GM19452 (cell line): ENCODE results near the gene RGPD8.
"Not testable (repeated sequence)": the region's sequence is repeated elsewhere in the genome, so short reads cannot be mapped to it uniquely, and the experiment has no call there.

Experiments
- ATAC-seq: cut with Tn5 transposase; IDR thresholded peaks from one replicate; pipeline ENCODE4 v1.9.1; 2021; ENCODE audit not compliant: unreplicated experiment

Gene RGPD8

DNA sequence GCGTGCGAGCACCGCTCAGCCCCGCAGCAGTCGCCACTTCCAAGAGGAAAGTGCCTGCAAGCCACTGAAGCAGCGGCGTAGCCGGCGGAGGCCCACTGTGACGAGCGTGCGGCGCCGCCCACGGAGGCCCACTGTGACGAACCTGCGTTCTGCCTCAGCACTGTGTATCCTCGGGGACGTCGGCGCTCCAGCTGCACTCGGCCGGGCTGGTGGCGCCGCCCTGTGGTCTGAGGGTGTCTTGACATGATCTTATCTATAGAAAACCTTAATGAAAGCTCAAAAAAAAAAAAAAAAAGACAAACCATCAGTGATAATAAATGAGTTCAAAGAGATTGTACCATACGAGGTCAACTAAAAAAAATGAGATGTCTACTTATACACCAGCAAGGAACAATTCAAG is at the start of gene RGPD8:
Gene RGPD8, minus strand, starts transcription at position 166 of the 400 bp plus-strand sequence. CDS start 192 bp downstream, outside the sequence.
- ATAC-seq: peak; percentile 99

DNA sequence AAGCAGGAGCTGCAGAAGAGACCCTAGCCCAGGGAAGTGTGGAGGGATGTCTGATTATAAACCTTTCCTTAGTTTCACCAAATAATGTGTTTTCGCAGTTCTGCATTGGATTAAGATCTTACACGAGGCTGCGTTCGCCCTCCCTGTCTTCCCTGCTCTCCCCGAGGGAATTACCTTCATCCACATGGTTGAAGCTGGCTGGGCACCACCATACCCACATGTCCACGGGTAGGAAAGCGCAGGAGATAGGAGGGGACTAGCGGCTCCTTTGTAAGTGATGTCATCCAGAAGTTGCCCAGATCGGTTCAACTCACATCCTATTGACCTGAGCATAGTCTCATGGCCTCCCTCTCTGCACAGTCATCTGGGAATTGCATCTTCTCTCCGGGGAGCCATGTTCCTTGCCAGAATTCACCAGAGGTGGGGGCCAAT is 49.6 kb upstream of the RGPD8 start:
- ATAC-seq: no peak

DNA sequence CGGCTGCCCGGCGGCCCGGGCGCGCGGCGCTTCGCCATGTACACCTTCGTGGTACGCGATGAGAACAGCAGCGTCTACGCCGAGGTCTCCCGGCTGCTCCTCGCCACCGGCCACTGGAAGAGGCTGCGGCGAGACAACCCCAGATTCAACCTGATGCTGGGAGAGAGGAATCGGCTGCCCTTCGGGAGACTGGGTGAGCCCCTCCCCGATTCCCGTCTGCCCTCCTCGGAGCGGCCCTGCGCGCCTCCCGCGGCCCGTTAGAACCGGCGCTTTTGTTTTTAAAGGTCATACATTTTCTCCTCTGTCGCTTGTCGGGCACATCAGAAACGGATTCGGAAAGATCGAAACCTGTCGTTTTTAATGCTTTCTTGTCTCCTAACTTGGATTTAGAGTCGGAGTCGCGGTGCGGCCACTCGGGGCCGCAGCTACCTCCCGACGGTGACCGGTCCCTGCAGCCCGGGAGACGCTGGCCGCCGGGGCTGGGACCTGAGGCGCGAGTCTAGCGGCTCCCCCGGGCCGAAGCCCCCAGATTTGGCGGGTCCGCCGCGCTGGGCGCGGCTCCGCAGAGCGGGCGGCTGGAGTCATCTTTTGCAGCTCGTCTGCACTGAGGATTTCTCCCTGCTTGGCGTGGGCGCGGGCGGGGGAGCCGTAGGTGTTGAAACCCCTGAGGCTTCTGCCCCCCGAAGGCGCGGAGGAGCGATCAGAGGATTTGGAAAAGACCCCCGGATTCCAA is 49.0 kb upstream of the RGPD8 start:
- ATAC-seq: no peak

DNA sequence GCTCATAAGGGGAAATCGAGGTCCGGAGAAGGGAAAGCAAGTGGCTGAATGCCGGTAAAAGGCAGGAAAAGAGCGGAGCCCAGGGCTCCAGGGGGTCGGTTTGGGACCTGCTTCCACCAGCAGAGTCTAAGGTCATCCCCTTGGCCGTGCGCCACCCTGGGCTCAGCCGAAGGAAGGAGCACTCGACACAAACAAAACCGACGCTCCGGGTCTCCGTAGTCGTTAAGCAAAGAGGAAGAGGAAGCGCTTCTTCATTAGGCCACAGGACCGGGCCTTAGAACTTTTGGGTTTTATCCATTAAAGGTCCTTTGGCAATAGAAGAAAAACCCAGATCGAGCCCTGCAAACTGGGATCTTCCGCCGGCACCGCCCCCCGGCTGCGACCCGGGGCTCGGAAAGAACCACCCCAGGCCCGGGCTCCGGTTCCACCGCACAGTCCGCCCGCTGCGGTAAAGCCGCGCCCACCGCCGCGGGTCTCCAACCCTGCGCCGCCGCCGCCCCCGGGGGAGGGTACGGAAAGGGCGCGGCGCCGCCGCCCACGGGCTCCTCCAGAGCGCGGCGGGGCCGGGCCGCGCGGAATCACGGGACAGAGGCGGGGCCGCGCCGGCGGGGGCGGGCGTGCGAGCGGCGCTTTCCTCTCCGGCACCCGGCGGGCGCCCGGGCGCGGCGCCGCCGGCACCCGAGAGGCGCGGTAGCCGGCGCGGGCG is 48.2 kb upstream of the RGPD8 start, which contains the start of gene TTL:
Gene TTL, plus strand, starts transcription at position 629 of the 706 bp plus-strand sequence. CDS start 189 bp downstream, outside the sequence.
- peak; percentile 64 for ATAC-seq

DNA sequence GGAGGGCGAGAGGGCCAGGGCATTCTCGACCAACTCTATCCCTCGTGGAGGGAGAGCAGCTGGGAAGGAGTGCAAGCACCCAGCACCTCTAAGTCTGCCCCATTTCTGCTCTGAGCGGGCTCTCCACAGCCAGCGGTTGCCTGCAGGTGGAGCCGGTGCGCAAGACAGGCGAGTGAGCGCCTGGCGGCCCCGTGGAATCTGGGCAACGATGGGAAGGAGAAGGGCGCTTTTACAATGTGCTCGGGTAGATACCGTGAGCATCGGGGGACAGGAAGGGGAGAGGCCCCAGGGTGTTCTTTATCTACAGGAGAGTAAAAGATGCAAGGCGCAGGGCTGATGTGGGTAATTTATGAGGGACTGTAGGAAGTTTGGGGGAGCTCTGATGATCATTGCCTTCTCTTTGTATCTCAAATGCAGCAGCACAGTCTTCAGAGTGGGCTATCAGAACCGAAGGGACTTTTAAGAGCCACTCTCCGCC is 47.6 kb upstream of the RGPD8 start:
- ATAC-seq: peak; percentile 70

DNA sequence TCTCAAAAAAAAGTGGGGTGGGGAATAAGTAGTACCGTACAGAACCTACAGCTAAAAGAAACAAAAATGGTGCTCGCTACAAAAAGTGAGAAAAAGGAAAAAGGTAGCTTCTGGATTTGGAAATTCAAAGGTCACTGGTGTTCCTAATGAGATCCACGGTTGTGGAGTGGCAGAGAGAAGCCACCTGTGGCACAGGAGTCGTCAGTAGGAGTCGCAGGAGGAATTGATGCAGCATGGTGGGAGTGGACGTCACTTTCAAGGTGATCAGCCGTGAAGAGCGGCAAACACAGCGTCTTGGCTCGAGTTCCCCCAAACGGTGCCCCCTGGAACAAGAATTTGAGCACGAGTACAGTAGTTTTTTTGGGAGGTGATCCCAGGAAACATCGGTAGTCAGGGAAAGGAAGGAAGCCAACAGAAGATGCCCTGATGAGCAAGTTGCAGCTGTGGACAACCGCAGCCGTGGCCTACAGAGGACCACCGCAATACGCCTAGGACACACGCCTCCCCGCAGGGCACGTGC is 47.1 kb upstream of the RGPD8 start:
- no peak for ATAC-seq

DNA sequence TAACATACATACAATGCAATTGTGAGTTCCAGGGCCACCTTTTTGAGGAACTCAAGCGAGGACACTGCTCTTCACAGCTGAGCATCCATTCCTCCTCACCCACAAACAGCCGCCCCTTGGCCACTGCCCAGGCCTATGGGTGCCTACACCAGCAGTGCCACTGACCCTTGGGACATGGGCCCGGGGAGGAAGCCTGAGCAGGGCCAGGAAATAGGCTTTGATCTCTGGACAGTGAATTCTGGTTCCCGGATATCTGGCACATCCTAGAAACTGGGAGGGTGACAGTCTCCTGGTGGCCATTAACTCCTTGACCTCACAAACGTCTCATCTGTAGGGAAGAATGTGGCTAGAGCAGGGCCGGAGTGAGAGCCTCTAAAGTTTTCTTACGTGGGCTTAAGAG is 43.0 kb upstream of the RGPD8 start:
- ATAC-seq: no peak

DNA sequence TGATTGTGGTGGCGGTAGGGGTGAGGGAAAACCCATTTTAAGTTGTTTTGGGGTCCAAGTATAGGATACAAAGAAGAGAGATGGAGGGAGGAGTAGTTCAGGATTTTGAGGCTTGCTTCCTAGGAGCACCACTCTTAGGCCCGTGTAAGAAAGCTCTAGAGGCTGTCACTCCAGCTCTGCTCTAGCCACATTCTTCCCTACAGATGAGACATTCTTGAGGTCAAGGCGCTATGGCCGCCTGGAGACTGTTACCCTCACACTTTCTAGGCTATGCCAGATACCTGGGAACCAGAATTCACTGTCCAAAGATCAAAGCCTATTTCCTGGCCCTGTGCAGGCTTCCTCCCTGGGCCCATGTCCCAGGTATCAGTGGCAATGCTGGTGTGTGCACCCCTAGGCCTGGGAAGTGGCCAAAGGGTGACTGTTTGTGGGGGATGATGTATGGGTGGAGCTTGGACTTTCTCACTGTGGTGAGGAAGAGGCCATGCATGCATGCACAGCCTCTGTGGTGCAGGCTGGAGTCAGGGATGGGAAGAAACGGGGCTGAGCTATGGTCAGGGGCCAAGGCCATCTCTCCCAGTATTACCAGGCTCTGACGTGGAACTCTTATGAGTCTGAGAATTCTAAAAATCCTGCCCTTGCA is 41.5 kb upstream of the RGPD8 start:
- ATAC-seq: no peak

DNA sequence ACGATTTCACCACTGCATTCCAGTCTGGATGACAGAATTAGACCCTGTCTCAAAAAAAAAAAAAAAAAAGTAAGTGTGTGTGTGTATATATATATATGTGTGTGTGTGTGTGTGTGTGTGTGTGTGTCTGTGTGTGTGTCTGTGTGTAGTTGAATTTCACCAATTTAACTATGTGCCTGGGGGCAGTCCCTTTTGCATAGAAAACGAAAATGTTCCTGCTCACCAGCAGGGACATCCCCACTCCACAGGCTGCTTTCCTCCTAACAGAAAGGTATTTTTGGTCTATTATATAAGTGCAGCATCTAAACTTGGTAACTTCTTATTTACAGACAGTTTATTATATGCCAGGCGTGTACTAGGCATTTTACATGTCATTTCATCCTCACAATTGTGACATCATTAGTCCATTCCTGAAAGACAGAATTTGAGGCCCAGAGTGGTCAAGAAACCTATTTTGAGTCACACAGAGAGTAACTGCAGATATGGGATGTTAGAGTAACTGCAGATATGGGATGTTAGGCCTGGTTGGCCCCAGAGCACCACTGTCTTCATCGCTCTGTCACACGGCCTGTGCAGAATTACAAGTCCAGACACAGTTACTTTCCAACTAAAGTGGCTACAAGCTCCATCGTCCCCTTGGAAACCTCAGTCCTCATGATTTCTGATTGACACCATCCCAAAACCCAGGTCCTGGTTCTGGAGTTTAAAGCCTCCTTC is 39.3 kb upstream of the RGPD8 start:
- no peak for ATAC-seq

DNA sequence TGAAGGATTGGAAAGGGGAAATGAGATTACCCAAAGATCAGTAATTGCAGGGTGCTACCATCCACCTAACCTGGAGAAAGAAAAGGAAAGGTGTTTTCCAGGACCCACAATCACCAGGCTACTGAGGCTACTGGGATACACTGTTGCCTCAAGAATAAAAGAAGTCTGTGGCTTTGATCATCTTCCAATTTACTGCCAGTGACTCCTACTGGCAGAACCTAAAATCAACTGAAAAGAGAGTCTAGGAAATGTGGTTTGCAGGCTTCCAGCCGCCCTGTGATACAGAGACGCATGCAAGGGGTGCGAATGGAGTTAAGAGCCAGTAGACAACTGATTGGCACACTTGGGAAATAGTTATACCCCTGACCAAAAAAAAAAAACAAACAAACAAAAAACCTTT is 31.9 kb upstream of the RGPD8 start:
- ATAC-seq: no peak

DNA sequence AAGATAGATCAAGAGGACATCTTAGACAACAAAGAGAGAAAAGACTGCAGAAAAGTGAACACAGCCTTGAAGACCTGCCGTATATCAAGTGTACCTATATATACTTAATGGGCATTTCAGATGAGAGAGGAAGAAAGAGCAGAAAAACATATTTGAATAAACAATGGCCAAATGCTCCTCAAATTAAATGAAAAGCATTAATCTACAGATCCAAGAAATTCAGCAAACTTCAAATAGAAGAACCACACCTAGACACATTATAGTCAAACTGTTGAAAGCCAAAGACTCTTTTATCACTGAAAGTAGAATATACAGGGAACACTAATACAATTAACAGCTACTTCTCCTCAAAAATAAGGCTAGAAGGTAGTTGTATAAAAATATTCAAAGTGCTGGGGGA is 29.8 kb upstream of the RGPD8 start:
- no peak for ATAC-seq

DNA sequence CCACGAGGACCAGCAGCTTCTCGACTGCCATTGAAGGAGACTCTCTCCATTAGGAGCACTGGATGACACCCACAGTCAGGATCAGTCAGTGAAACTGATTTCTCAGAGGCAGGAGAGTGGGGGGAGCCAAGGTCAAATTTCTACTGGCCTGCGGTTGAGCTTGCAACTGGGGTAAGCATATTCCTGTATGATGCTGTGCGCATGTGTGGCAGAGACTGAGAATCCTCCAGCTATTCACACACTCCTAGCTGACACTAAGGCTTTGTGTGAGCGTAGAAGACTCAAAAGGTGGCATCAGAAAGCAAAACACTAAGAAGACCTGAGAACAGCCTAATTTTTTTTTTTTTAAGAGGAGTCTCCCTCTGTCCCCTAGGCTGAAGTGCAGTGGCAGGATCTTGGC is 28.7 kb upstream of the RGPD8 start:
- no peak for ATAC-seq

DNA sequence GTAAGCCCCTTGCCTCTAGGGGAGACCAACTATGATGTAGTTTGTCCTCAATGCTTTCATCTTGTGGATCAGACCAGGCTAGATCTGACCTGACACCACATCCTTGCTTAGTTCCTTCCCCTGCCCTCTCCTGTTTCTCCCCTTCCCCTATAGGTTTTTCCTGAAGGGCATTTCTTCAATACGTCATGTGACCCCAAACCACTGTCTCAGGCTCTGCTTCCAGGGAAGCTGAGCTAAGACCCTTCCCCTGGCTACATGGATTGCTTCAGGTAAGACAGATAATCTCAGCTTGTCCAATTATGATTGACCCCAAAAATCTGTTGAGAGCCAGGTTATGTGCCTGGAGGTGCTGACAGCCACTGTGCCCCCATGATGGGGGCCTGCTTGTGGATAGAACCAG is 25.9 kb upstream of the RGPD8 start:
- ATAC-seq: no peak

DNA sequence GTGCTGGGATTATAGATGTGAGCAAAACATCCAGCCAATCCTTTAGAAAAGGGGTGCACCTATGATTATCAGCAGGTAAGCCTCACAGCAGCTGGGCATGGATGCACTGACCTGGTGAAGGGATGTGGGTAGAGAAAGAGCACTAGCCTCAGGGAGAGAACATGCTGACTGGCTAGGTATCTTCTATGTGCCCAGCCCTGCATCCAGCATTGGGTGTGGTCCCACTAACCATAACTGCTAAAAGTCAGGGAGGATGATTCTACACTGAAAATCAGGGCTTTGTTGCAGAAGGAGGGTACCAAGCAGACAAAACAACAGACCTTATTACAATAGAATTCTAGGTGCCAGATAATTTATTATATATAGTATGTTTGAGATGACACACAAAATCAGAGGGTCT is 21.1 kb upstream of the RGPD8 start:
- ATAC-seq: no peak

DNA sequence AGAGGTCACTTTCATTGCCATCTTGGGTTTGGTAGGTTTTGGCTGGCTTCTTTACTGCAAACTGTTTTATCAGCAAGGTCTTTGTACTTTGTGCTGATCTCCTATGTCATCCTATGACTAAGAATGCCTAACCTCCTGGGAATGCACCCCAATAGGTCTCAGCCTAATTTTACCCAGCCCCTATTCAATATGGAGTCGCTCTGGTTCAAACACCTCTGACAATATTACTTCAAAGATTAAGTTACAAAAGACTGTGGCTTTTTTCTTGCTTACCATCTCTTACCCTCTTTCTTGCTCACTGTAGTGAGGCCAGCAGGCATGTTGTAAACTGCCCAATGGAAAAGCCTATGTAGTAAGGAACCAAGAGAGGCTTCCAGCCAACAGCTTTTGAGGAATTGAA is 17.9 kb upstream of the RGPD8 start:
- ATAC-seq: no peak

DNA sequence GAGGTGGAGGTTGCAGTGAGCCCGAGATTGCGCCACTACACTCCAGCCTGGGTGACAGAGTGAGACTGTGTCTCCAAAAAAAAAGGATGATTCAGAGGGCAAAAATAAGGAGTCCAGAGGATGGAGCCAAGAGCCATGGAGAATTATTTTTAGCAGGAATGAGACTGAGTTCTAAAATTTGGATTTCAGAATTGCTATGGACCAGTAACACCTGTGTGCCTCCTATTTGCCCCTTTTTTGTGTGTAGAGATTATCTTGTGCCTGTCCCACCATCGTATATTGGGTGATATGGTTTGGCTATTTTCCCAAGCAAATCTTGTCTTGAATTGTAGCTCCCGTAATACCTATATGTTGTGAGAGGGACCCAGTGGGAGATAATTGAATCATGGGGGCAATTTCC is 16.4 kb upstream of the RGPD8 start:
- no peak for ATAC-seq

DNA sequence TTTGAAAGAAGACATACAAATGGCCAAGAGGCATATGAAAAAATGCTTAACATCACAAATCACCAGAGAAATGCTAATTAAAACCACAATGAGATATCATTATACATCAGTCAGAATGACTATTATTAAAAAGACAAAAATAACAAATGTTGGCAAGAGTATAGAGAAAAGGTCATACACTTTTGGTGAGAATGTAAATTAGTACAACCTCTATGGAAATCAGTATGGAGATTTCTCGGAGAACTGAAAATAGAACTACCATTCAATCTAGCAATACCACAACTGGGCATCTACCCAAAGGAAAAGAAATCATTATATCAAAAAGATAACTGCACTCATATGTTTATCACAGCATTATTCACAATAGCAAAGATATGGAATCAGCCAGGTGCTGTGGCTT is 10.8 kb upstream of the RGPD8 start:
- not testable (repeated sequence) for ATAC-seq

DNA sequence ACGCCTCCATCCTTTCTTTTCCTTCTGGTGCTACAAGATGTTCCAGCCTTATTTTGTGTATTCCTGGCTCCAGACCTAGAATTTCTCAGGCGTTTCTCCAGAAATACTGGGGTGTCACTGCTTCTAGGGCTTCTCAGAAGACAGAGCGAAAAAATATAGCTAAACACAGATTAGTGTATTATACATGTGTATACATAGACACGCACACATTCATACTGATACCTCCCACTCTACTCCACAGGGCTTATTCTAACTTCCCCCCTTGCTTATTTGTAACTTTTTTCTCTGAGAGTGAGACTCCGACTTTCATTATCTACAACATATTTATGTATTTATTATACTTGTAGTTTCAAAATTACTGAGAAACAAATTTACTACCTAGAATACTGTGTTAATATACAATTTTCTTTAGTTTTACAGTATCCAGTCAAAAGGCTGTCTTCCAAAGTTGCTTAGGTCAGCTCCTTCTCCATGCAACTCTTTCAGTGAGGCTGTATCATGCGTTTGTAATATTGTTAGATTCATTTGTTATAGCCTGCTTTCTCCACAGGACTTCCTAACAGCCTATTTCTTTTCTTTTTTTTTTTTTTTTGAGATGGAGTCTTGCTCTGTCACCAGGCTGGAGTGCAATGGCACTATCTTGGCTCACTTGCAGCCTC is 5.3 kb upstream of the RGPD8 start:
- ATAC-seq: not testable (repeated sequence)

DNA sequence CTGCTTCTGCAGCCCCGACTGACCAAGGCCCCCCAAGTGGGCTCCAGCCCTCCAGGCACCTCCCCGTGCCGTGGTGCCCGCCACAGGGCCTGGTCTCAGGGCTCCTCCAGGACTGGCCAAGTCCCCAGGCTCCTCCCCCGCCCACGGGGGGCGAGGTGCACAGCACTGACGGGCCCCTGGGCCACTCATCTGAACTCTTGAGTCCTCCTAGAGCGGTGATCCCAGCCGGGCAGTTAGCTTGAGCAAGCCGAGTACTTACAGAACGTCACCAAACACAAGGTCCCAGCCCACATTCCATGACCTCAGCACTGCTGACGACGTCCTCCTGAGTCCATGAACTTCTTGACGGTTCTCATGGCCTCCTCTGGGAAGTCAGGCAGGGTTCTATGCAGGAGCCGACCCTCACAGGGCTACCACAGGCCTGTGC is 4.0 kb upstream of the RGPD8 start:
- not testable (repeated sequence) for ATAC-seq

DNA sequence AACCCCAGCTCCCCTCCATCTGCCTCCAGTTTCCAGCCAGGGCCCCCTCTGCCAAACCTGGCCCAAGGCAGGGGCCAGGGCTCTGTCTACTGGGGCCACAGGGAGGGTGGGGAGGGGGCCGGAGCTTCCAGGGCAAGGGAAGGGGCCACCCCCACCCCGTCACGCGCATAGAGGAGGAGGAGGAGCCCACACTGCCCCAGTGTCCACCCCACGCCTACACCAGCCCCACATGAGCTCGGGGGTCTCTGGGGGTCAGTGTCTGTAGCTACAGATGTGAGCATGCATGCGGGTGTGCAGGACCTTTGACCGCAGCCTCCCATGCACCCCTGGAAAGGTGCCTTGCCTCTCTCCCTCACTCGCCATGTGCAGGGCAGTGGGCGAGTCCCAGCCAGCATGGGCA is 3.5 kb upstream of the RGPD8 start:
- ATAC-seq: not testable (repeated sequence)
